Keratinocyte (primary cell): ENCODE measurements around the gene NDUFA7. TPM values are rescaled to one million over a fixed set of nuclear protein-coding genes. Genes with fewer than 3 reads are reported as not detected.

Experiments used
- DNase-seq: peaks from one replicate; pipeline ENCODE4 v3.0.0-alpha.2; 2011; ENCODE audit warnings: low read depth, missing footprints, low spot score
- FAIRE-seq: peaks from 2 replicates; lab custom pipeline; 2011; peaks lifted over from hg19 to GRCh38; lab: Jason Lieb, UNC
- H2AFZ ChIP-seq: 2 replicates; pipeline ENCODE4 v1.6.0; 2012; ENCODE audit warnings: low read length, control low read depth, inconsistent platforms; ENCODE audit not compliant: control insufficient read depth
- H3K27ac ChIP-seq: 2 replicates; pipeline ENCODE4 v1.5.1; 2011; ENCODE audit warnings: low read length; ENCODE audit not compliant: control insufficient read depth, insufficient read depth
- H3K27me3 ChIP-seq: 3 replicates; pipeline ENCODE4 v1.6.0; 2011; ENCODE audit warnings: low read length; ENCODE audit not compliant: control insufficient read depth, insufficient read depth; ENCODE audit errors: extremely low read depth
- H3K36me3 ChIP-seq, 2 experiments: 2 replicates in 1 of 2; 3 replicates in 1 of 2; pipeline ENCODE4 v1.5.1; 2011; ENCODE audit warnings: low read length in 2 of 2, mild to moderate bottlenecking in 1 of 2; ENCODE audit not compliant: control insufficient read depth in 2 of 2, insufficient read depth in 2 of 2; ENCODE audit errors: extremely low read depth in 1 of 2
- H3K4me1 ChIP-seq: 3 replicates; pipeline ENCODE4 v1.5.1; 2011; ENCODE audit warnings: low read length; ENCODE audit not compliant: control insufficient read depth, insufficient read depth; ENCODE audit errors: extremely low read depth
- H3K4me2 ChIP-seq: 3 replicates; pipeline ENCODE4 v1.6.0; 2011; ENCODE audit warnings: low read depth, low read length; ENCODE audit not compliant: control insufficient read depth, insufficient read depth; ENCODE audit errors: extremely low read depth
- H3K4me3 ChIP-seq, 3 experiments: fragments of 200-600 bp in 1 of 3; sonication (generic) in 1 of 3; 2 replicates in 2 of 3; 3 replicates in 1 of 3; pipeline ENCODE4 v1.5.1; 2011 to 2016; ENCODE audit warnings: low read length in 3 of 3, mild to moderate bottlenecking in 3 of 3, control low read depth in 2 of 3, inconsistent platforms in 1 of 3, low read depth in 1 of 3, mixed read lengths in 1 of 3, mixed run types in 1 of 3, moderate library complexity in 1 of 3; ENCODE audit not compliant: control insufficient read depth in 2 of 3, insufficient read depth in 2 of 3; ENCODE audit errors: extremely low read depth in 1 of 3
- H3K79me2 ChIP-seq: 2 replicates; pipeline ENCODE4 v1.6.0; 2012; ENCODE audit warnings: low read length; ENCODE audit not compliant: control insufficient read depth, insufficient read depth
- H3K9ac ChIP-seq: 3 replicates; pipeline ENCODE4 v1.6.0; 2011; ENCODE audit warnings: low read length; ENCODE audit not compliant: control insufficient read depth, insufficient read depth; ENCODE audit errors: extremely low read depth
- H3K9me1 ChIP-seq: 3 replicates; pipeline ENCODE4 v1.6.0; 2011; ENCODE audit warnings: low read length; ENCODE audit not compliant: control insufficient read depth, insufficient read depth; ENCODE audit errors: extremely low read depth
- H3K9me3 ChIP-seq: 2 replicates; pipeline ENCODE4 v1.5.1; 2012; ENCODE audit warnings: low read depth, low read length; ENCODE audit not compliant: control insufficient read depth
- H4K20me1 ChIP-seq: 3 replicates; pipeline ENCODE4 v1.6.0; 2011; ENCODE audit warnings: low read length; ENCODE audit not compliant: control insufficient read depth, insufficient read depth; ENCODE audit errors: extremely low read depth
- CTCF ChIP-seq, 3 experiments: IDR thresholded peaks in 1 of 3; conservative IDR thresholded peaks in 1 of 3; optimal IDR thresholded peaks in 1 of 3; 2 replicates in 2 of 3; 3 replicates in 1 of 3; pipeline versions ENCODE3 to v1.5.1; 2011; ENCODE audit warnings: low read length in 3 of 3, mild to moderate bottlenecking in 3 of 3, moderate library complexity in 2 of 3, control low read depth in 1 of 3, inconsistent platforms in 1 of 3; ENCODE audit not compliant: insufficient read depth in 2 of 3; ENCODE audit errors: extremely low read depth in 1 of 3
- EZH2 ChIP-seq: IDR thresholded peaks from one replicate; pipeline ENCODE4 v1.6.1; 2012; ENCODE audit warnings: inconsistent platforms, mild to moderate bottlenecking, low read length, moderate library complexity
- dilution Hi-C: fragments of 300-500 bp; cut with MboI; formaldehyde crosslinking; loops from one replicate; pipeline ENCODE4 v1.7.0; 2020; ENCODE audit warnings: low sequenced_read_pairs; ENCODE audit not compliant: extremely low pct_ligation_motif_present
- polyA plus RNA-seq, 5 experiments: library from polyadenylated mRNA; depleted of rRNA in 3 of 5; stranded (reverse) in 3 of 5; stranded (forward) in 1 of 5; unstranded in 1 of 5; fragments of >200 nt; gene quantifications; 1 replicate in 1 of 5; 2 replicates in 3 of 5; 3 replicates in 1 of 5; pipeline versions ENCODE4 v1.2.1 to v1.2.3, GENCODE V29; 2011 to 2012; ENCODE audit warnings: missing spikeins in 2 of 5, low read depth in 1 of 5, low replicate concordance in 1 of 5

NDUFA7 gene
- polyA plus RNA-seq, 1 donor (not counting 4 experiments of a cell fraction or from before 2014, with no cell fraction given) = 59.2 TPM

- dilution Hi-C loops = no loop called here
- H3K4me3 ChIP-seq = peak overlapping the region in 1 of 3 experiments; percentile 29
- H3K9me3 ChIP-seq = no peaks in the 10 kb centered on the region
- no peaks in the 10 kb centered on the region for H4K20me1 ChIP-seq
- H3K79me2 ChIP-seq = no peaks in the 10 kb centered on the region
- H3K4me2 ChIP-seq = peak overlapping the region; percentile 15
- H3K27ac ChIP-seq = no peak overlapping the region
- no peak for DNase-seq
- no peak overlapping the region for H2AFZ ChIP-seq
- no peak for TF ChIP-seq CTCF (optimal IDR thresholded peaks at IDR 0.05 in 1 of 3, IDR thresholded peaks at IDR 0.05 in 1 of 3, conservative IDR thresholded peaks at IDR 0.05 in 1 of 3; ENCODE audit: extremely low read depth in 1 of 3, insufficient read depth in 2 of 3, low read length in 3 of 3)
- no peak for TF ChIP-seq EZH2
- H3K9me1 ChIP-seq = no peaks in the 10 kb centered on the region
- no peaks in the 10 kb centered on the region for H3K4me1 ChIP-seq
- H3K9ac ChIP-seq = no peak overlapping the region
- H3K36me3 ChIP-seq = no peaks in the 10 kb centered on the region
- H3K27me3 ChIP-seq = peaks cover 8% of the 10 kb centered on the region
- no peak for FAIRE-seq
These were observed 22.3 kb upstream of the NDUFA7 start for GRCh38 chr19:8343483-8343844.

- peak; percentile 78 for DNase-seq
- H3K79me2 ChIP-seq = no peaks in the 10 kb centered on the region
- TF ChIP-seq CTCF (optimal IDR thresholded peaks at IDR 0.05 in 1 of 3, IDR thresholded peaks at IDR 0.05 in 1 of 3, conservative IDR thresholded peaks at IDR 0.05 in 1 of 3; ENCODE audit: extremely low read depth in 1 of 3, insufficient read depth in 2 of 3, low read length in 3 of 3) (no peak), EZH2 (no peak)
- H2AFZ ChIP-seq = peak within 1 kb of the TSS; percentile 26
- no peaks in the 10 kb centered on the region for H3K9me3 ChIP-seq
- H3K4me3 ChIP-seq = peak within 1 kb of the TSS; percentile 29 to 40 (median 38)
- H3K27me3 ChIP-seq = peaks cover 8% of the 10 kb centered on the region
- peak within 1 kb of the TSS; percentile 15 for H3K4me2 ChIP-seq
- H3K9me1 ChIP-seq = no peaks in the 10 kb centered on the region
- no peaks in the 10 kb centered on the region for H4K20me1 ChIP-seq
- H3K4me1 ChIP-seq = no peaks in the 10 kb centered on the region
- dilution Hi-C loops = no loop called here
- no peak within 1 kb of the TSS for H3K9ac ChIP-seq
- FAIRE-seq = peak; percentile 57
- H3K36me3 ChIP-seq = no peaks in the 10 kb centered on the region
- no peak within 1 kb of the TSS for H3K27ac ChIP-seq
These were observed 21.7 kb upstream of the NDUFA7 start, which contains the start of gene KANK3 for GRCh38 chr19:8342684-8343482. TSS of gene KANK3 (minus strand) at chr19:8343262. CDS start at chr19:8337828, 5,434 bp downstream.
